T-helper 1 cell treated with Interleukin-12 subunit alpha and Interleukin-12 subunit beta and Interleukin-4 antibody, amounts not matched to agents 30 μg/mL and 1 μg/mL, for 36 hours (primary cell): ENCODE measurements around the gene KLF15.

Experiments
- H3K27ac Mint-ChIP-seq: one replicate; pipeline ENCODE4 v1.8.0; 2021; ENCODE audit warnings: mild to moderate bottlenecking, mixed read lengths
- H3K27me3 Mint-ChIP-seq: one replicate; pipeline ENCODE4 v1.8.0; 2021; ENCODE audit warnings: low read depth, mixed read lengths
- H3K36me3 Mint-ChIP-seq: one replicate; pipeline ENCODE4 v1.8.0; 2021; ENCODE audit warnings: low read depth, mixed read lengths
- H3K4me1 Mint-ChIP-seq: one replicate; pipeline ENCODE4 v1.8.0; 2021; ENCODE audit warnings: low read depth, mixed read lengths
- H3K4me3 Mint-ChIP-seq: one replicate; pipeline ENCODE4 v1.8.0; 2021; ENCODE audit warnings: mild to moderate bottlenecking, moderate library complexity, mixed read lengths
- H3K9me3 Mint-ChIP-seq: one replicate; pipeline ENCODE4 v1.8.0; 2021; ENCODE audit warnings: mixed read lengths

KLF15 gene

GRCh38 chr3:126349611-126350501, 7.4 kb downstream of the KLF15 start:
- no peak overlapping the region for H3K4me3 Mint-ChIP-seq
- no peaks in the 10 kb centered on the region for H3K36me3 Mint-ChIP-seq
- no peaks in the 10 kb centered on the region for H3K9me3 Mint-ChIP-seq
- H3K27ac Mint-ChIP-seq = no peak overlapping the region
- H3K4me1 Mint-ChIP-seq = no peaks in the 10 kb centered on the region
- peaks cover 3% of the 10 kb centered on the region for H3K27me3 Mint-ChIP-seq

- Mint-ChIP-seq H3K27ac (no peak overlapping the region), H3K36me3 (no peaks in the 10 kb centered on the region), H3K4me3 (no peak overlapping the region), H3K27me3 (no peaks in the 10 kb centered on the region), H3K9me3 (no peaks in the 10 kb centered on the region), H3K4me1 (no peaks in the 10 kb centered on the region)
These were observed 8.1 kb downstream of the KLF15 start for GRCh38 chr3:126349071-126349470.

GRCh38 chr3:126348308-126348920, 8.8 kb downstream of the KLF15 start:
- H3K4me1 Mint-ChIP-seq = no peaks in the 10 kb centered on the region
- H3K9me3 Mint-ChIP-seq = no peaks in the 10 kb centered on the region
- no peaks in the 10 kb centered on the region for H3K27me3 Mint-ChIP-seq
- H3K36me3 Mint-ChIP-seq = no peaks in the 10 kb centered on the region
- H3K4me3 Mint-ChIP-seq = no peak overlapping the region
- no peak overlapping the region for H3K27ac Mint-ChIP-seq

- H3K27me3 Mint-ChIP-seq = no peaks in the 10 kb centered on the region
- H3K4me1 Mint-ChIP-seq = no peaks in the 10 kb centered on the region
- no peaks in the 10 kb centered on the region for H3K9me3 Mint-ChIP-seq
- H3K4me3 Mint-ChIP-seq = no peak overlapping the region
- H3K27ac Mint-ChIP-seq = no peak overlapping the region
- H3K36me3 Mint-ChIP-seq = no peaks in the 10 kb centered on the region
These were observed 9.6 kb downstream of the KLF15 start for GRCh38 chr3:126347543-126348161.

GRCh38 chr3:126346466-126346865, 10.7 kb downstream of the KLF15 start:
- no peaks in the 10 kb centered on the region for H3K4me1 Mint-ChIP-seq
- no peaks in the 10 kb centered on the region for H3K9me3 Mint-ChIP-seq
- H3K27me3 Mint-ChIP-seq = no peaks in the 10 kb centered on the region
- no peak overlapping the region for H3K4me3 Mint-ChIP-seq
- H3K36me3 Mint-ChIP-seq = no peaks in the 10 kb centered on the region
- H3K27ac Mint-ChIP-seq = no peak overlapping the region

- Mint-ChIP-seq H3K27me3 (no peaks in the 10 kb centered on the region), H3K9me3 (no peaks in the 10 kb centered on the region), H3K4me1 (no peaks in the 10 kb centered on the region), H3K36me3 (no peaks in the 10 kb centered on the region), H3K4me3 (no peak overlapping the region), H3K27ac (no peak overlapping the region)
These were observed 11.4 kb downstream of the KLF15 start for GRCh38 chr3:126345641-126346460.

- H3K4me3 Mint-ChIP-seq = no peak overlapping the region
- H3K27me3 Mint-ChIP-seq = no peaks in the 10 kb centered on the region
- H3K36me3 Mint-ChIP-seq = no peaks in the 10 kb centered on the region
- H3K27ac Mint-ChIP-seq = no peak overlapping the region
- no peaks in the 10 kb centered on the region for H3K9me3 Mint-ChIP-seq
- H3K4me1 Mint-ChIP-seq = no peaks in the 10 kb centered on the region
These were observed 12.0 kb downstream of the KLF15 start for GRCh38 chr3:126345231-126345630.

- H3K27ac Mint-ChIP-seq = no peak overlapping the region
- no peak overlapping the region for H3K4me3 Mint-ChIP-seq
- H3K27me3 Mint-ChIP-seq = no peaks in the 10 kb centered on the region
These were observed 12.7 kb downstream of the KLF15 start for GRCh38 chr3:126344380-126345041.

GRCh38 chr3:126343649-126344035, 13.6 kb downstream of the KLF15 start:
- no peaks in the 10 kb centered on the region for H3K27me3 Mint-ChIP-seq
- H3K9me3 Mint-ChIP-seq = no peaks in the 10 kb centered on the region
- H3K4me3 Mint-ChIP-seq = no peak overlapping the region
- H3K27ac Mint-ChIP-seq = no peak overlapping the region
- no peaks in the 10 kb centered on the region for H3K4me1 Mint-ChIP-seq
- H3K36me3 Mint-ChIP-seq = no peaks in the 10 kb centered on the region

More at GRCh38 chr3:126344380-126345041, 12.7 kb downstream of the KLF15 start:
- Mint-ChIP-seq H3K36me3 (no peaks in the 10 kb centered on the region), H3K4me1 (no peaks in the 10 kb centered on the region), H3K9me3 (no peaks in the 10 kb centered on the region)

GRCh38 chr3:126342991-126343648, 14.1 kb downstream of the KLF15 start:
- Mint-ChIP-seq H3K27ac (no peak overlapping the region), H3K9me3 (no peaks in the 10 kb centered on the region), H3K4me1 (no peaks in the 10 kb centered on the region), H3K36me3 (no peaks in the 10 kb centered on the region), H3K4me3 (no peak overlapping the region), H3K27me3 (no peaks in the 10 kb centered on the region)

GRCh38 chr3:126342211-126342610, 15.0 kb downstream of the KLF15 start:
- no peak overlapping the region for H3K27ac Mint-ChIP-seq
- H3K27me3 Mint-ChIP-seq = no peaks in the 10 kb centered on the region
- no peak overlapping the region for H3K4me3 Mint-ChIP-seq
- no peaks in the 10 kb centered on the region for H3K4me1 Mint-ChIP-seq
- no peaks in the 10 kb centered on the region for H3K36me3 Mint-ChIP-seq
- H3K9me3 Mint-ChIP-seq = no peaks in the 10 kb centered on the region

GRCh38 chr3:126341755-126342150, 15.5 kb downstream of the KLF15 start:
- Mint-ChIP-seq H3K27ac (no peak overlapping the region), H3K9me3 (no peaks in the 10 kb centered on the region), H3K4me1 (no peaks in the 10 kb centered on the region), H3K36me3 (no peaks in the 10 kb centered on the region), H3K27me3 (no peaks in the 10 kb centered on the region), H3K4me3 (no peak overlapping the region)

GRCh38 chr3:126340943-126341754, 16.1 kb downstream of the KLF15 start:
- H3K36me3 Mint-ChIP-seq = no peaks in the 10 kb centered on the region
- no peak overlapping the region for H3K27ac Mint-ChIP-seq
- no peaks in the 10 kb centered on the region for H3K27me3 Mint-ChIP-seq
- H3K4me1 Mint-ChIP-seq = no peaks in the 10 kb centered on the region
- H3K9me3 Mint-ChIP-seq = no peaks in the 10 kb centered on the region
- H3K4me3 Mint-ChIP-seq = no peak overlapping the region
